SU-DHL-6 (cell line): ENCODE results near the gene CEMP1.

Experiments
- H2AFZ ChIP-seq: fragments of 200-600 bp; sonication (generic); 2 replicates; pipeline ENCODE4 v1.6.1; 2014; ENCODE audit warnings: low read depth, mild to moderate bottlenecking, moderate library complexity, mixed read lengths, antibody characterized with exemption, low read length; ENCODE audit not compliant: severe bottlenecking
- H3F3A ChIP-seq: fragments of 200-600 bp; shearing (Covaris generic); 2 replicates; pipeline ENCODE4 v1.6.0; 2016; ENCODE audit warnings: antibody characterized with exemption, mild to moderate bottlenecking; ENCODE audit not compliant: insufficient read depth
- H3K27ac ChIP-seq: fragments of 200-600 bp; sonication (generic); 2 replicates; pipeline ENCODE4 v1.5.1; 2016; ENCODE audit warnings: low read depth, mild to moderate bottlenecking, low read length, moderate library complexity, mixed read lengths
- H3K27me3 ChIP-seq: fragments of 200-600 bp; sonication (generic), shearing (Covaris generic); 2 replicates; pipeline ENCODE4 v1.6.0; 2014; ENCODE audit warnings: mild to moderate bottlenecking, low read length
- H3K36me3 ChIP-seq: fragments of 200-600 bp; sonication (generic); 2 replicates; pipeline ENCODE4 v1.6.1; 2014; ENCODE audit warnings: mild to moderate bottlenecking, low read length, mixed read lengths
- H3K4me2 ChIP-seq: fragments of 300-600, 200-600 bp; shearing (Covaris generic), sonication (generic); 2 replicates; pipeline ENCODE4 v1.6.0; 2014; ENCODE audit warnings: low read length, low read depth, mild to moderate bottlenecking; ENCODE audit not compliant: poor library complexity, severe bottlenecking
- H3K4me3 ChIP-seq: fragments of 200-600 bp; sonication (generic); 2 replicates; pipeline ENCODE4 v1.5.1; 2014; ENCODE audit warnings: antibody characterized with exemption, low read length, mild to moderate bottlenecking, mixed read lengths; ENCODE audit not compliant: insufficient read depth, poor library complexity, severe bottlenecking
- H3K79me2 ChIP-seq: fragments of 200-600 bp; sonication (generic); 2 replicates; pipeline ENCODE4 v1.6.1; 2014; ENCODE audit warnings: mild to moderate bottlenecking, low read length, moderate library complexity; ENCODE audit not compliant: insufficient read depth
- H3K9ac ChIP-seq: fragments of 200-600 bp; sonication (generic); 2 replicates; pipeline ENCODE4 v1.7.0; 2014; ENCODE audit warnings: mild to moderate bottlenecking, low read length
- H3K9me2 ChIP-seq: fragments of 200-600 bp; sonication (generic); replicated peaks from 2 replicates; pipeline ENCODE4 v1.6.1; 2014; ENCODE audit warnings: low read length; ENCODE audit not compliant: insufficient read depth
- H3K9me3 ChIP-seq: fragments of 200-600 bp; sonication (generic); 2 replicates; pipeline ENCODE4 v1.6.1; 2014; ENCODE audit warnings: low read length, mixed read lengths; ENCODE audit not compliant: insufficient read depth
- H4K20me1 ChIP-seq: fragments of 200-600 bp; sonication (generic); 2 replicates; pipeline ENCODE4 v1.6.1; 2014; ENCODE audit warnings: low read depth, mild to moderate bottlenecking, antibody characterized with exemption, low read length, moderate library complexity, mixed read lengths
- EZH2phosphoT487 ChIP-seq: fragments of 200-600 bp; sonication (generic), shearing (Covaris generic); conservative IDR thresholded peaks from 2 replicates; pipeline ENCODE4 v1.6.1; 2018; ENCODE audit warnings: mild to moderate bottlenecking, antibody characterized with exemption, low read length, moderate library complexity, mixed read lengths
- TF ChIP-seq, protein P1 (sequence below): fragments of 200-600 bp; sonication (generic); IDR thresholded peaks from one replicate; pipeline ENCODE4 v1.5.1; 2017; ENCODE audit warnings: antibody characterized with exemption, mild to moderate bottlenecking, low read length, moderate library complexity; ENCODE audit not compliant: insufficient read depth, poor library complexity, severe bottlenecking

CEMP1 gene

DNA sequence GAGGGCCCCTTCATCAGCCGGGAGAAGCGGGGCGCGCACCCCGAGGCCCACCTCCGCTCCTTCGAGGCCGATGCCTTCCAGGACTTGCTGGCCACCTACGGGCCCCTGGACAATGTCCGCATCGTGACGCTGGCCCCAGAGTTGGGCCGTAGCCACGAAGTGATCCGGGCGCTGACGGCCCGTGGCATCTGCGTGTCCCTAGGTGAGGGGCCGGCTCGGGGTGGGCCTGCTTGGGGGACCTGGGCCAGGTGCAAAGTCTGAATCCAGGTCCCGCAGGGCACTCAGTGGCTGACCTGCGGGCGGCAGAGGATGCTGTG lies 3.5 kb downstream of the CEMP1 start:
- Histone ChIP-seq H3K79me2 (no peaks in the 10 kb centered on the region), H4K20me1 (no peaks in the 10 kb centered on the region), H3K27ac (no peak overlapping the region), H3K9me3 (no peaks in the 10 kb centered on the region), H2AFZ (no peak overlapping the region), H3K9ac (no peak overlapping the region), H3K4me2 (no peak overlapping the region), H3K9me2 (no peaks in the 10 kb centered on the region), H3F3A (peaks cover 12% of the 10 kb centered on the region; the same call in 1 of the 2 replicates), H3K36me3 (no peaks in the 10 kb centered on the region), H3K4me3 (no peak overlapping the region), H3K27me3 (no peaks in the 10 kb centered on the region)
- no peak for TF ChIP-seq EZH2phosphoT487
- TF ChIP-seq, protein P1, sequence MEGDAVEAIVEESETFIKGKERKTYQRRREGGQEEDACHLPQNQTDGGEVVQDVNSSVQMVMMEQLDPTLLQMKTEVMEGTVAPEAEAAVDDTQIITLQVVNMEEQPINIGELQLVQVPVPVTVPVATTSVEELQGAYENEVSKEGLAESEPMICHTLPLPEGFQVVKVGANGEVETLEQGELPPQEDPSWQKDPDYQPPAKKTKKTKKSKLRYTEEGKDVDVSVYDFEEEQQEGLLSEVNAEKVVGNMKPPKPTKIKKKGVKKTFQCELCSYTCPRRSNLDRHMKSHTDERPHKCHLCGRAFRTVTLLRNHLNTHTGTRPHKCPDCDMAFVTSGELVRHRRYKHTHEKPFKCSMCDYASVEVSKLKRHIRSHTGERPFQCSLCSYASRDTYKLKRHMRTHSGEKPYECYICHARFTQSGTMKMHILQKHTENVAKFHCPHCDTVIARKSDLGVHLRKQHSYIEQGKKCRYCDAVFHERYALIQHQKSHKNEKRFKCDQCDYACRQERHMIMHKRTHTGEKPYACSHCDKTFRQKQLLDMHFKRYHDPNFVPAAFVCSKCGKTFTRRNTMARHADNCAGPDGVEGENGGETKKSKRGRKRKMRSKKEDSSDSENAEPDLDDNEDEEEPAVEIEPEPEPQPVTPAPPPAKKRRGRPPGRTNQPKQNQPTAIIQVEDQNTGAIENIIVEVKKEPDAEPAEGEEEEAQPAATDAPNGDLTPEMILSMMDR: no peak

DNA sequence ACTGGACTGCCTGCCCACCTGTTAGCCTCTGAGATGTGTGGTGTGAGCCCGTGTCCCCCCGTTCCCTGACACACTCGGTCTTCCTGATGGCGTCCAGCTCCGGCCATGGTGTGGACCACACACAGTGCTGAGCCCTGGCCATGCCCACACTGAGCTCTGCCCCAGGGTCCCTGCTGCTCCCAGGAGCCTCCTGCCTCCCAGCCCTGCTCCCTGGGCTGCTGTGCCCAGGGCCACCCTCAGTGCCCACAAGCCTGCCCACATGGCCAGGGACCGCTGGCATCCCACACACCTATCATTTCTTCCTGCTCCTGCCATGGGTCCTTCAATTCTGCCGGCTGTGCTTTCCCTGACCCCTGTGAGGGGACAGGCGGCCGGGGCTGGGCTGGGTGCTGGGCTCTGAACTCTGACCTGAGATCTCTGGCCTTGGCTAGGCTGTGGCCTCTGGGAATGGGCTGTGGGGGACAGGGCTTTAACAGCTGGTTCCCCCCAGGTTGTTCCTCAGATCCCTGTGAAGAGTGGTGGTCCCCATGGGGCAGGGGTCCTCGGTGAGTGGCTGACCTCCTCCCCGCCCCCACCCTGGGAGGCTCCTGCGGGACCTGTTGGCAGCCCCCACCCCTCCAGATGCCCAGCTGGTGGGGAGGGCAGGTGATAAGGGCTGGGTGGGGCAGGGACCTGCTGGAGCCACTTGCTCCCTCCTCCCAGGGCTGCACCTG lies 4.0 kb downstream of the CEMP1 start:
- Histone ChIP-seq H3K4me2 (no peak overlapping the region), H3K4me3 (no peak overlapping the region), H4K20me1 (no peaks in the 10 kb centered on the region), H3K9me3 (no peaks in the 10 kb centered on the region), H2AFZ (no peak overlapping the region), H3K9me2 (no peaks in the 10 kb centered on the region), H3K27ac (no peak overlapping the region), H3K9ac (no peak overlapping the region), H3K27me3 (no peaks in the 10 kb centered on the region), H3F3A (peaks cover 10% of the 10 kb centered on the region; the same call in 1 of the 2 replicates), H3K36me3 (no peaks in the 10 kb centered on the region), H3K79me2 (no peaks in the 10 kb centered on the region)
- TF ChIP-seq, protein P1: no peak
- TF ChIP-seq EZH2phosphoT487: no peak

DNA sequence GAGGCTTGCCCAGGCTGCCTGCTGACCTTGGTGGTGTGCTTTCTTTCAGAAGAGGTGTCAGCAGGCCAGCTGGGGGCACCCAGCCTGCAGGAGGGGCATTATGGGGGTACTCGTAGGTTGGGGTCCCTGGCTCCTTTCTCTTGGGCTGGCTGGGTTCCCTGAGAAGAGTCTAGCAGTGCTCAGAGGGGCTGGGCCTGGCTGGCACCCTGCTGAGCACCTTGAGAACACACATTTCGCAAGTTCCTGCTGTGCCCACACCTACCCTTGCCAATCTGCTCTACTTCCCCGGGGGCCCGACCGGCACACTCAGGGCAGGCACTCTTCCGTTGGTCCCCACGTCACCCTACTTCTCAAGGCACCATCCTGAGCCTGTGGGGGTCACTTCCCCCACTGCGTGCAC lies 5.1 kb downstream of the CEMP1 start:
- TF ChIP-seq, protein P1: no peak
- no peak for TF ChIP-seq EZH2phosphoT487
- Histone ChIP-seq H2AFZ (no peak overlapping the region), H3K9me2 (no peaks in the 10 kb centered on the region), H3K27ac (no peak overlapping the region), H4K20me1 (no peaks in the 10 kb centered on the region), H3K79me2 (peaks cover 5% of the 10 kb centered on the region), H3K36me3 (no peaks in the 10 kb centered on the region), H3K4me2 (no peak overlapping the region), H3K9ac (no peak overlapping the region), H3K9me3 (no peaks in the 10 kb centered on the region), H3K4me3 (no peak overlapping the region), H3F3A (peaks cover 11% of the 10 kb centered on the region; the same call in 1 of the 2 replicates), H3K27me3 (no peaks in the 10 kb centered on the region)
